ENCODE data around the gene FTMT. TPM values are rescaled to one million over a fixed set of nuclear protein-coding genes. Genes with fewer than 3 reads are reported as not detected.

Gene FTMT
- total and polyA plus RNA-seq, 8 donors: not detected

DNA sequence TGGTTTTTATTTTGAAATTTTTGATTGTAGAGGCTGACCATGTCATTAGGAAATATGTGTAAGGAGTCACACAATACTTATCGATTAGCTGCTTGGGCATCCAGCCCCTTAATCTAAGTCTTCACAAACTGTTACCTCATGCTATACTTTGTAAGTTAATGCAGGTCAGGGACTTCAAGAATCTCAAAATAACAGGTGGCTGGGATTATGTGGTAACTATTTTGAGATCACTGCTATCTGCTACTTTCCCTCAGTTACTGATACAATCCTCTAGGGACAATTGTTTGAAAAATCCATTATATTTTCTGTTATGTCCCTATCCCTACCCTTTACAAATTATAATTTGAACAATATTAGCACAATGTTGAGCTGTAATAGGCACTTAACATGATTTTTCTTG lies 21.7 kb downstream of the FTMT start:
- Histone ChIP-seq H3K27me3 (peaks cover 0 to 1% (median 0%) of the 10 kb centered on the region in 4 donors), H3K4me1 (no peaks in the 10 kb centered on the region), H3K4me3 (no peak overlapping the region), H3K9me3 (no peaks in the 10 kb centered on the region), H3K36me3 (no peaks in the 10 kb centered on the region), H3K27ac (no peak overlapping the region)
- FAIRE-seq (no peak), DNase-seq (no peak), ATAC-seq (no peak)
- intact Hi-C loops (cut with DNase I): no loop called here
- TF ChIP-seq, protein P1, sequence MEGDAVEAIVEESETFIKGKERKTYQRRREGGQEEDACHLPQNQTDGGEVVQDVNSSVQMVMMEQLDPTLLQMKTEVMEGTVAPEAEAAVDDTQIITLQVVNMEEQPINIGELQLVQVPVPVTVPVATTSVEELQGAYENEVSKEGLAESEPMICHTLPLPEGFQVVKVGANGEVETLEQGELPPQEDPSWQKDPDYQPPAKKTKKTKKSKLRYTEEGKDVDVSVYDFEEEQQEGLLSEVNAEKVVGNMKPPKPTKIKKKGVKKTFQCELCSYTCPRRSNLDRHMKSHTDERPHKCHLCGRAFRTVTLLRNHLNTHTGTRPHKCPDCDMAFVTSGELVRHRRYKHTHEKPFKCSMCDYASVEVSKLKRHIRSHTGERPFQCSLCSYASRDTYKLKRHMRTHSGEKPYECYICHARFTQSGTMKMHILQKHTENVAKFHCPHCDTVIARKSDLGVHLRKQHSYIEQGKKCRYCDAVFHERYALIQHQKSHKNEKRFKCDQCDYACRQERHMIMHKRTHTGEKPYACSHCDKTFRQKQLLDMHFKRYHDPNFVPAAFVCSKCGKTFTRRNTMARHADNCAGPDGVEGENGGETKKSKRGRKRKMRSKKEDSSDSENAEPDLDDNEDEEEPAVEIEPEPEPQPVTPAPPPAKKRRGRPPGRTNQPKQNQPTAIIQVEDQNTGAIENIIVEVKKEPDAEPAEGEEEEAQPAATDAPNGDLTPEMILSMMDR (IDR thresholded peaks at IDR 0.05): no peak
- 62 to 75% methylated on average over 1 of the region's 1 CpG for WGBS, 2 donors

DNA sequence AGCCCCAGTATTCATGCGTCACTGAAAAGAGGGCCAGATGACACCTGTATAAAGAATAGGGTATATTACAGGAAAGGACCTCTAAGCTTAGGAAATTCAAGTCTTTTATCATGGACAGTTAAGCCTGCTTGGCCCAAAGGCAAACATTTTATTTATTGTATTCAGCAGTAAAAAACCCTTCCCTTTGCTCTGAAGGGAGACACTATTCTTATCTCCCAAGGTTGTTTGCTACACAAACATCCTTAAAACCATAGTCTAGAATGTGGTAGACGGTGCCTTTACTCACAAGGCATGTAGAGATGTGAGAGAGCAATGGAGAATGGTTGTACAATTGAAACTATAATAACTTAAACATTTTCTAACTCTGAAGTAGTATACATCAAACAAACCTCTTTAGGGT lies 33.9 kb downstream of the FTMT start:
- DNase-seq (no peak), FAIRE-seq (no peak), ATAC-seq (no peak)
- H3K9me3 ChIP-seq: no peaks in the 10 kb centered on the region
- TF ChIP-seq, protein P1 (IDR thresholded peaks at IDR 0.05): no peak
- no peak overlapping the region for H3K4me3 ChIP-seq
- no peaks in the 10 kb centered on the region for H3K27me3 ChIP-seq
- no peaks in the 10 kb centered on the region for H3K4me1 ChIP-seq
- 34 to 35% methylated on average over 2 of the region's 2 CpGs for WGBS, 2 donors
- no peaks in the 10 kb centered on the region for H3K36me3 ChIP-seq
- H3K27ac ChIP-seq: no peak overlapping the region
- intact Hi-C loops (cut with DNase I): no loop called here

DNA sequence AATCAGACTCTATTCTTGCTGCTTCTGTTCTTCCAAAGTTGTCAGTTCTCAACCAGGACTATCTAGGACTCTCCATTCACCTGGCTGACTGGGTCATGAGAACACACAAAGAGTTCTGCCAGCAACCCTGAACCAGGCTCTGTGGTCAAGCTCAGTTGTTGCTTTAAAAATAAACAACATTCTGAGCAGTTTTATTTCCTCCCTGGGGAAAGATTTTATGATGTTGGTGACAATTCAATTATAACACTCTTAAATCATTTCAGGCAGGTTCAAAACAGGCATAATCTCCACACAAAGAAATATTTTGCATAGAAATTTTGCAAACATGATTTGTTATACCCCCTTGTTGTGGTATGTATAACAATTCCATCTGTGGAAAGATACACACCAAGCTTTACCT lies 36.0 kb downstream of the FTMT start:
- Histone ChIP-seq H3K36me3 (no peaks in the 10 kb centered on the region), H3K4me1 (no peaks in the 10 kb centered on the region), H3K27ac (no peak overlapping the region), H3K9me3 (no peaks in the 10 kb centered on the region), H3K27me3 (no peaks in the 10 kb centered on the region), H3K4me3 (no peak overlapping the region)
- DNase-seq (no peak), ATAC-seq (no peak), FAIRE-seq (no peak)
- TF ChIP-seq, protein P1 (IDR thresholded peaks at IDR 0.05): no peak
- intact Hi-C loops (cut with DNase I): no loop called here

GRCh38 chr5:121890297-121890858 lies 38.7 kb downstream of the FTMT start:
- 73 to 78% methylated on average over 11 of the region's 11 CpGs for WGBS, 2 donors
- TF ChIP-seq, protein P1 (IDR thresholded peaks at IDR 0.05): no peak
- Histone ChIP-seq H3K27me3 (no peaks in the 10 kb centered on the region), H3K4me1 (no peaks in the 10 kb centered on the region), H3K27ac (no peak overlapping the region), H3K9me3 (no peaks in the 10 kb centered on the region), H3K36me3 (no peaks in the 10 kb centered on the region), H3K4me3 (no peak overlapping the region)
- ATAC-seq (no peak), DNase-seq (peak in 1 of 6 donors; percentile 25), FAIRE-seq (no peak)
- intact Hi-C loops (cut with DNase I): no loop called here

GRCh38 chr5:121897341-121897740 lies 45.7 kb downstream of the FTMT start:
- no peaks in the 10 kb centered on the region for H3K9me3 ChIP-seq
- intact Hi-C loops (cut with DNase I): no loop called here
- ATAC-seq (no peak), FAIRE-seq (no peak), DNase-seq (no peak)
- WGBS, 2 donors: 55 to 73% methylated on average over 5 of the region's 5 CpGs
- H3K4me1 ChIP-seq: no peaks in the 10 kb centered on the region
- H3K27me3 ChIP-seq: no peaks in the 10 kb centered on the region
- H3K4me3 ChIP-seq: no peak overlapping the region
- TF ChIP-seq, protein P1 (IDR thresholded peaks at IDR 0.05): no peak
- H3K27ac ChIP-seq: no peak overlapping the region
- H3K36me3 ChIP-seq: no peaks in the 10 kb centered on the region
